ENCODE data around the gene CTAGE6.
"Not testable (repeated sequence)": the region's sequence is repeated elsewhere in the genome, so short reads cannot be mapped to it uniquely, and the experiment has no call there.

Gene CTAGE6

GRCh38 chr7:143715543-143716193 is 41.8 kb downstream of the CTAGE6 start:
- not testable (repeated sequence) for DNase-seq

- DNase-seq, result not testable (repeated sequence)
Measured at GRCh38 chr7:143714581-143715454, 42.7 kb downstream of the CTAGE6 start.

GRCh38 chr7:143712381-143712780 is 45.1 kb downstream of the CTAGE6 start:
- DNase-seq, result not testable (repeated sequence)

GRCh38 chr7:143711727-143712324 is 45.7 kb downstream of the CTAGE6 start:
- DNase-seq, result not testable (repeated sequence)

- DNase-seq, result not testable (repeated sequence)
Measured at GRCh38 chr7:143709895-143710294, 47.6 kb downstream of the CTAGE6 start.

All from CD4-positive, alpha-beta T cell treated with Interleukin-15 for 1 hour (primary cell).